HEK293 (cell line): ENCODE measurements around the gene MYL9.

ENCODE experiments used
- CTCF ChIA-PET: fragments of 350-600 bp; formaldehyde crosslinking; extraction: SDS; loops from one replicate; lab custom pipeline; 2021; ENCODE audit warnings: antibody characterized with exemption; lab: Yijun Ruan, JAX
- POLR2A ChIA-PET: fragments of 300-600 bp; formaldehyde crosslinking; extraction: SDS; loops from one replicate; lab custom pipeline; 2020; ENCODE audit warnings: antibody characterized with exemption, inconsistent platforms; lab: Yijun Ruan, JAX
- H3K27ac ChIP-seq: fragments of 200-500 bp; sonication (Bioruptor generic); 2 replicates; pipeline ENCODE4 v1.5.1; 2014; ENCODE audit warnings: low read depth, low read length, control low read depth, inconsistent platforms; ENCODE audit errors: extremely low read depth
- H3K36me3 ChIP-seq, 2 experiments: fragments of 200-500 bp in 1 of 2; sonication (Bioruptor generic) in 1 of 2; 1 replicate in 1 of 2; 2 replicates in 1 of 2; pipeline ENCODE4 v1.5.1; 2014 to 2017; ENCODE audit warnings: inconsistent platforms in 2 of 2, low read length in 2 of 2; ENCODE audit not compliant: control insufficient read depth in 2 of 2, insufficient read depth in 1 of 2
- H3K4me1 ChIP-seq: fragments of 200-500 bp; sonication (Bioruptor generic); 2 replicates; pipeline ENCODE4 v1.5.1; 2014; ENCODE audit warnings: mild to moderate bottlenecking, low read length, inconsistent platforms; ENCODE audit not compliant: control insufficient read depth, insufficient read depth
- H3K4me3 ChIP-seq: 2 replicates; pipeline ENCODE4 v1.5.1; 2011; ENCODE audit warnings: low read depth, mild to moderate bottlenecking, control low read depth, low read length, moderate library complexity
- H3K9me3 ChIP-seq: fragments of 200-500 bp; sonication (Bioruptor generic); 2 replicates; pipeline ENCODE4 v1.5.1; 2014; ENCODE audit warnings: low read depth, low read length, inconsistent platforms; ENCODE audit not compliant: control insufficient read depth, insufficient read depth
- CTCF ChIP-seq: fragments of 450-650 bp; formaldehyde crosslinking; IDR thresholded peaks from 2 replicates; pipeline ENCODE4 v1.5.1; 2016; ENCODE audit warnings: missing biosample characterization, missing genetic modification characterization
- EGR2 ChIP-seq: fragments of 450-650 bp; formaldehyde crosslinking; IDR thresholded peaks from 2 replicates; pipeline ENCODE4 v1.5.1; 2016; ENCODE audit warnings: low read depth, missing biosample characterization, missing genetic modification characterization
- GFI1B ChIP-seq: fragments of 450-650 bp; formaldehyde crosslinking; IDR thresholded peaks from 2 replicates; pipeline ENCODE4 v1.5.1; 2016; ENCODE audit warnings: missing biosample characterization, missing genetic modification characterization
- OVOL3 ChIP-seq: fragments of 450-650 bp; formaldehyde crosslinking; IDR thresholded peaks from 2 replicates; pipeline ENCODE4 v1.5.1; 2016; ENCODE audit warnings: missing biosample characterization, missing genetic modification characterization
- SCRT2 ChIP-seq: fragments of 450-650 bp; formaldehyde crosslinking; IDR thresholded peaks from 2 replicates; pipeline ENCODE4 v1.5.1; 2016; ENCODE audit warnings: missing biosample characterization, missing genetic modification characterization
- ZBTB44 ChIP-seq: fragments of 450-650 bp; IDR thresholded peaks from 2 replicates; pipeline ENCODE4 v1.5.1; 2018; ENCODE audit warnings: missing biosample characterization, mild to moderate bottlenecking, missing genetic modification characterization
- ZFHX2 ChIP-seq: fragments of 450-650 bp; formaldehyde crosslinking; conservative IDR thresholded peaks from 2 replicates; pipeline ENCODE4 v1.5.1; 2016; ENCODE audit warnings: missing biosample characterization, missing genetic modification characterization
- ZNF280C ChIP-seq: fragments of 450-650 bp; formaldehyde crosslinking; IDR thresholded peaks from 2 replicates; pipeline ENCODE4 v1.5.1; 2016; ENCODE audit warnings: missing biosample characterization, missing genetic modification characterization
- ZNF280D ChIP-seq: fragments of 450-650 bp; formaldehyde crosslinking; IDR thresholded peaks from 2 replicates; pipeline ENCODE4 v1.5.1; 2016; ENCODE audit warnings: missing biosample characterization, missing genetic modification characterization
- ZNF394 ChIP-seq: fragments of 450-650 bp; formaldehyde crosslinking; IDR thresholded peaks from 2 replicates; pipeline ENCODE4 v1.5.1; 2016; ENCODE audit warnings: missing biosample characterization, missing genetic modification characterization, mild to moderate bottlenecking, moderate library complexity, borderline replicate concordance
- ZNF596 ChIP-seq: fragments of 450-650 bp; IDR thresholded peaks from 2 replicates; pipeline ENCODE4 v1.5.0; 2018; ENCODE audit warnings: missing biosample characterization, mild to moderate bottlenecking, missing genetic modification characterization, moderate library complexity
- ZNF654 ChIP-seq: fragments of 450-650 bp; formaldehyde crosslinking; IDR thresholded peaks from 2 replicates; pipeline ENCODE4 v1.5.1; 2016; ENCODE audit warnings: low read depth, missing biosample characterization, missing genetic modification characterization
- ZNF692 ChIP-seq: fragments of 450-650 bp; formaldehyde crosslinking; IDR thresholded peaks from 2 replicates; pipeline ENCODE4 v1.5.1; 2016; ENCODE audit warnings: missing biosample characterization, missing genetic modification characterization
- ZXDB ChIP-seq: fragments of 450-650 bp; formaldehyde crosslinking; IDR thresholded peaks from 2 replicates; pipeline ENCODE4 v1.5.1; 2016; ENCODE audit warnings: missing biosample characterization, missing genetic modification characterization

Gene MYL9

GRCh38 chr20:36540551-36541211 lies 638 bp upstream of the MYL9 start (continued):
- no peak for TF ChIP-seq ZNF280D (tag by site-specific recombination)
- no peak for TF ChIP-seq GFI1B (tag by site-specific recombination)
- no peak for TF ChIP-seq ZNF692 (tag by site-specific recombination)
- TF ChIP-seq OVOL3 (tag by site-specific recombination): no peak
- TF ChIP-seq ZNF596: no peak
- TF ChIP-seq ZFHX2: peak; percentile 51; the same call in 1 of the 2 replicates
- TF ChIP-seq ZBTB44 (tag by site-specific recombination): no peak
- no peak for TF ChIP-seq ZXDB
- TF ChIP-seq EGR2 (tag by site-specific recombination): 0 out of 2 replicates have a peak, but pooled peaks have one; percentile 34
- TF ChIP-seq, all 188 proteins: peak for 3

- CTCF ChIA-PET: interaction anchor here (0.5 to 1.0 kb wide), 5 partner anchors 13 to 174 kb away, joined by 3 to 6 read pairs (median 3); no protein-coding TSS in a partner anchor
- H3K4me1 ChIP-seq: no peaks in the 10 kb centered on the region; the same call in 1 of the 2 replicates
- no peaks in the 10 kb centered on the region for H3K9me3 ChIP-seq
- H3K27ac ChIP-seq: no peak overlapping the region
- no peak overlapping the region for H3K4me3 ChIP-seq
- H3K36me3 ChIP-seq: no peaks in the 10 kb centered on the region
- TF ChIP-seq ZNF394 (tag by site-specific recombination) (peak; percentile 45; the same call in 1 of the 2 replicates), ZNF280C (tag by site-specific recombination) (no peak), SCRT2 (no peak), ZNF654 (tag by site-specific recombination) (no peak), CTCF (tag by site-specific recombination) (0 out of 2 replicates have a peak, but pooled peaks have one; percentile 38)
- POLR2A ChIA-PET: no interaction called here
These were observed 609 bp downstream of the MYL9 start for GRCh38 chr20:36541768-36542488.
